Measurements from ENCODE around the gene DAPK1.

DNA sequence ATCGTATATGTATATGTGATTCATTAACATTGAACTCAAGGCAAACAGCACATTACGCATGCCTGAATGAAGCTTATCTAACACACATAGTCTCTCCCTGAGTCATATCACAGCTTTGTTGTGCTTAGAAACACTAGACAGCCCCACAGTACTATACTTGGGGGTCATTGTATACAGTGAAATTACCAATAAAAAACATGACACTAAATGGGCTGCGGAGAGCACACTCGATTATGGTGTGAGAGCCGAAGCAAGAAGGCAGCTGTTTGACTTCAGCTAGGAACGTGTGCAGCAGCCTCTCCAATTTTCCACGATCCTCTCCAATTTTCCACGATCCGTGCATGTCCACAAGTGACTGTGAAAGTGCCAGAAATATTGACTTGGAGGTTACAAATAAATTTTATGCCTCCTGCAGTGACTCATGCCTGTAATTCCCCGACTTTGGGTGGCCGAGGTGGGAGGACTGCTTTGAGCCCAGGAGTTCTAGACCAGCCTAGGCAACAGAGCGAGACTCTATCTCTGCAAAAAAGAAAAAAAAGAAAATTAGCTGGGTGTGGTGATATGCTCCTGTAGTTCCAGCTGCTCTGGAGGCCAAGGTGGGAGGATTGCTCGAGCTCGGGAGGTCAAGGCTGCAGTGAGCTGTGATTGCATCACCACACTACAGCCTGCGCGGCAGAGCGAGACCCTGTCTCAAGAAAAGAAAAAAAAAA lies 102.4 kb downstream of the DAPK1 start:
- TF ChIP-seq CTCF (IDR thresholded peaks at IDR 0.05; ENCODE audit: borderline replicate concordance, extremely low read depth, low read length, poor library complexity, severe bottlenecking) (no peak), EZH2 (IDR thresholded peaks at IDR 0.05; ENCODE audit: borderline replicate concordance, low read depth, low read length, severe bottlenecking) (no peak)

All from DND-41 (cell line).